Neuronal stem cell (in vitro differentiated cells): ENCODE results near the gene PEX14.
A peak's percentile ranks its signal among the peaks of the same experiment; 100 is the strongest.

Source experiments
- DNase-seq: peaks from one replicate; pipeline ENCODE4 v3.0.0-alpha.2; 2013; ENCODE audit warnings: low spot score
- H2AFZ ChIP-seq: one replicate; pipeline ENCODE4 v1.6.1; 2013; ENCODE audit warnings: mild to moderate bottlenecking, low read length, inconsistent platforms
- H2AK5ac ChIP-seq: 2 replicates; pipeline ENCODE4 v1.6.1; 2013; ENCODE audit warnings: low read depth, mild to moderate bottlenecking, inconsistent platforms, low read length, moderate library complexity, mixed read lengths
- H2BK120ac ChIP-seq: 2 replicates; pipeline ENCODE4 v1.6.1; 2013; ENCODE audit warnings: low read depth, mild to moderate bottlenecking, inconsistent platforms, low read length, moderate library complexity, mixed read lengths
- H2BK12ac ChIP-seq: one replicate; pipeline ENCODE4 v1.6.1; 2013; ENCODE audit warnings: low read length, inconsistent platforms
- H2BK15ac ChIP-seq: 2 replicates; pipeline ENCODE4 v1.6.1; 2013; ENCODE audit warnings: mild to moderate bottlenecking, low read length, inconsistent platforms, mixed read lengths
- H2BK5ac ChIP-seq: one replicate; pipeline ENCODE4 v1.6.1; 2013; ENCODE audit warnings: inconsistent platforms, mild to moderate bottlenecking, low read length, moderate library complexity
- H3K14ac ChIP-seq: one replicate; pipeline ENCODE4 v1.6.1; 2013; ENCODE audit warnings: low read length, inconsistent platforms
- H3K18ac ChIP-seq: 2 replicates; pipeline ENCODE4 v1.6.1; 2013; ENCODE audit warnings: low read length, inconsistent platforms
- H3K23ac ChIP-seq: 2 replicates; pipeline ENCODE4 v1.6.1; 2013; ENCODE audit warnings: low read depth, mild to moderate bottlenecking, mixed read lengths, low read length, inconsistent platforms; ENCODE audit not compliant: poor library complexity
- H3K27ac ChIP-seq: replicated peaks from 3 replicates; pipeline ENCODE4 v1.5.1; 2013; ENCODE audit warnings: low read length, inconsistent platforms
- H3K27me3 ChIP-seq, 3 experiments: 2 replicates each; pipeline ENCODE4 v1.6.1; 2013; ENCODE audit warnings: low read length in 3 of 3, mild to moderate bottlenecking in 2 of 3, inconsistent platforms in 1 of 3, low read depth in 1 of 3, mixed read lengths in 1 of 3, moderate library complexity in 1 of 3; ENCODE audit not compliant: control insufficient read depth in 3 of 3, insufficient read depth in 3 of 3
- H3K36me3 ChIP-seq, 2 donors: replicated peaks in 1 of 2; 2 replicates each; pipeline ENCODE4 v1.6.1; 2013; ENCODE audit warnings: low read length in 2 of 2; ENCODE audit not compliant: control insufficient read depth in 2 of 2, insufficient read depth in 2 of 2
- H3K4ac ChIP-seq: 2 replicates; pipeline ENCODE4 v1.6.1; 2013; ENCODE audit warnings: inconsistent platforms, mild to moderate bottlenecking, low read length, moderate library complexity
- H3K4me1 ChIP-seq, 2 donors: 1 replicate in 1 of 2; 2 replicates in 1 of 2; pipeline ENCODE4 v1.6.1; 2013; ENCODE audit warnings: low read length in 2 of 2, low read depth in 1 of 2; ENCODE audit not compliant: control insufficient read depth in 2 of 2, insufficient read depth in 1 of 2
- H3K4me2 ChIP-seq: one replicate; pipeline ENCODE4 v1.6.1; 2013; ENCODE audit warnings: mild to moderate bottlenecking, low read length, inconsistent platforms; ENCODE audit not compliant: insufficient read depth, poor library complexity, severe bottlenecking
- H3K4me3 ChIP-seq, 2 donors: 2 replicates each; pipeline ENCODE4 v1.5.1; 2013; ENCODE audit warnings: low read length in 2 of 2, mild to moderate bottlenecking in 2 of 2, inconsistent platforms in 1 of 2, moderate library complexity in 1 of 2
- H3K79me1 ChIP-seq: one replicate; pipeline ENCODE4 v1.6.1; 2013; ENCODE audit warnings: low read depth, mild to moderate bottlenecking, inconsistent platforms, low read length, moderate library complexity
- H3K9ac ChIP-seq: one replicate; pipeline ENCODE4 v1.6.1; 2013; ENCODE audit warnings: mild to moderate bottlenecking, low read depth, low read length, inconsistent platforms; ENCODE audit not compliant: poor library complexity
- H3K9me3 ChIP-seq, 2 donors: replicated peaks in 1 of 2; 2 replicates each; pipeline versions ENCODE3 to v1.6.1; 2013; ENCODE audit warnings: low read length in 2 of 2, mild to moderate bottlenecking in 2 of 2, inconsistent platforms in 1 of 2, low read depth in 1 of 2, mixed read lengths in 1 of 2, moderate library complexity in 1 of 2; ENCODE audit not compliant: control insufficient read depth in 2 of 2, insufficient read depth in 1 of 2
- H4K8ac ChIP-seq: one replicate; pipeline ENCODE4 v1.6.1; 2013; ENCODE audit warnings: low read depth, mild to moderate bottlenecking, inconsistent platforms, low read length, moderate library complexity
- H4K91ac ChIP-seq: one replicate; pipeline ENCODE4 v1.6.1; 2013; ENCODE audit warnings: low read length, low read depth, mild to moderate bottlenecking, inconsistent platforms; ENCODE audit not compliant: poor library complexity
- WGBS, 2 donors: extraction: QIAGEN DNeasy Blood & Tissue Kit; methylation state at CpG; one replicate each; pipeline ENCODE4 v1.1.7; 2013; ENCODE audit warnings: missing lambda C conversion rate in 2 of 2, mixed read lengths in 1 of 2; ENCODE audit not compliant: insufficient read length in 2 of 2, insufficient replicate concordance in 1 of 2; ENCODE audit errors: extremely low coverage in 2 of 2; 5-methylcytosine and 5-hydroxymethylcytosine counted together

PEX14 gene

GRCh38 chr1:10537082-10537766 is 62.5 kb downstream of the PEX14 start:
- Histone ChIP-seq H4K8ac (no peak overlapping the region), H3K4me2 (no peak overlapping the region), H3K4me1 (peaks cover 5 to 10% of the 10 kb centered on the region in 2 donors), H3K27ac (no peak overlapping the region), H3K9ac (no peak overlapping the region), H2BK120ac (no peak overlapping the region), H3K36me3 (peaks cover 0 to 36% of the 10 kb centered on the region in 2 donors), H3K79me1 (no peaks in the 10 kb centered on the region), H3K9me3 (peaks cover 0 to 5% of the 10 kb centered on the region in 2 donors), H3K4me3 (no peak overlapping the region), H3K27me3 (no peaks in the 10 kb centered on the region), H3K4ac (no peak overlapping the region), H3K18ac (no peak overlapping the region), H4K91ac (no peak overlapping the region), H3K23ac (no peak overlapping the region), H2BK12ac (no peak overlapping the region), H2BK5ac (no peak overlapping the region), H2AFZ (no peak overlapping the region), H2AK5ac (no peak overlapping the region), H3K14ac (no peak overlapping the region), H2BK15ac (no peak overlapping the region)
- WGBS, 2 donors: no CpG with 5 or more reads among the region's 15 CpGs
- DNase-seq: no peak

- Histone ChIP-seq H3K4me2 (no peak overlapping the region), H2BK12ac (no peak overlapping the region), H2BK5ac (peak overlapping the region; percentile 7), H4K91ac (no peak overlapping the region), H2AK5ac (peak overlapping the region; percentile 30), H3K4me1 (peaks cover 5 to 10% of the 10 kb centered on the region in 2 donors), H3K9me3 (peaks cover 0 to 5% of the 10 kb centered on the region in 2 donors), H3K36me3 (peaks cover 0 to 36% of the 10 kb centered on the region in 2 donors), H3K18ac (peak overlapping the region; percentile 30), H3K9ac (no peak overlapping the region), H2BK15ac (no peak overlapping the region), H2BK120ac (no peak overlapping the region), H3K23ac (no peak overlapping the region), H2AFZ (no peak overlapping the region), H3K79me1 (peaks cover 2% of the 10 kb centered on the region), H3K4ac (no peak overlapping the region), H3K4me3 (no peak overlapping the region), H3K27ac (no peak overlapping the region), H4K8ac (no peak overlapping the region), H3K27me3 (no peaks in the 10 kb centered on the region), H3K14ac (no peak overlapping the region)
- no CpG with 5 or more reads among the region's 13 CpGs for WGBS, 2 donors
- no peak for DNase-seq
Measured at GRCh38 chr1:10538646-10539355, 64.1 kb downstream of the PEX14 start.

DNA sequence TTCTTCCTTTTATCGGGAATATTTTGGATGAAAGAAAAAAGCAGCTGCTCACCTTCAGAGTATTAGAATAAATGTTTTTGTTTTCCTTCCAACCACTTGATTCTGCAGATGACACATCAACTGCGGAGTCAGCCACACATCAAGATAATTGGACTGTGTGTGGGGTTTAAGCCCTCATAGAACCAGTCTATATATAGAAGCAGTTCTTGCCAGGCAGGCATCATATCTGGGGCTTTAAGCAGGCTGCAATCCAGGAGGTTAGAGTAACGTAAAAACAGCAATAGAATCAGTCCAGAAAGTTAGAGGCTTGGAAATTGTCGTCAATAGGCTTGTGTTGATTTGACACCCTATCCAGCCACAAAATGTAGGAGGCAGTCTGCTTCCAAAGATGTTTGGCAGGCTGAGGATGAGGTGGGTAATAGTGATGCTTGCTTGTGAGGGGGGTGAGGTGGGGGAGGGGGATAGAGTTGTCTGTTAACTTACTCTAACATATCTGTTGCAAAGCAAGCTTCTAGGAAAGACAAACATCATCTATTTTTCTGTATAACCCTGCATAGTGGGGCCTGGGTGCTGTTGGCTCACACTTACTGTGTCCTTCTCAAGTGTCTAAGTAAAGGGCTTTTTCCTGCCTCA is 64.8 kb downstream of the PEX14 start:
- Histone ChIP-seq H3K36me3 (peaks cover 0 to 36% of the 10 kb centered on the region in 2 donors), H3K4me3 (no peak overlapping the region), H3K4me1 (peaks cover 5 to 10% of the 10 kb centered on the region in 2 donors), H3K79me1 (peaks cover 2% of the 10 kb centered on the region), H3K23ac (no peak overlapping the region), H3K18ac (no peak overlapping the region), H3K14ac (no peak overlapping the region), H2AK5ac (no peak overlapping the region), H3K9ac (no peak overlapping the region), H2BK120ac (no peak overlapping the region), H2BK15ac (no peak overlapping the region), H3K27me3 (no peaks in the 10 kb centered on the region), H3K4me2 (no peak overlapping the region), H3K4ac (no peak overlapping the region), H2BK5ac (no peak overlapping the region), H2BK12ac (no peak overlapping the region), H2AFZ (no peak overlapping the region), H4K8ac (no peak overlapping the region), H4K91ac (no peak overlapping the region), H3K9me3 (peaks cover 0 to 5% of the 10 kb centered on the region in 2 donors), H3K27ac (no peak overlapping the region)
- WGBS, 2 donors: no CpG with 5 or more reads among the region's 4 CpGs
- DNase-seq: no peak
